WTC11 (cell line): Measurements from ENCODE around the gene OR8K5.

Experiments
- CTCF ChIP-seq: fragments of 200-600 bp; IDR thresholded peaks from 2 replicates; pipeline ENCODE4 v1.8.0; 2022; ENCODE audit warnings: antibody characterized with exemption
- ELF4 ChIP-seq: sonication (generic); formaldehyde crosslinking; IDR thresholded peaks from 2 replicates; pipeline ENCODE4 v1.8.1; 2022; ENCODE audit warnings: low read depth, mild to moderate bottlenecking, moderate library complexity, missing genetic modification reagents
- HMGXB4 ChIP-seq: sonication (generic); formaldehyde crosslinking; IDR thresholded peaks from 2 replicates; pipeline ENCODE4 v1.8.1; 2023; ENCODE audit warnings: mild to moderate bottlenecking, moderate library complexity, missing genetic modification reagents
- JUN ChIP-seq: sonication (generic); formaldehyde crosslinking; IDR thresholded peaks from 2 replicates; pipeline ENCODE4 v1.8.0; 2023; ENCODE audit warnings: mild to moderate bottlenecking, missing genetic modification reagents
- NFYB ChIP-seq: sonication (generic); formaldehyde crosslinking; conservative IDR thresholded peaks from 2 replicates; pipeline ENCODE4 v1.8.0; 2022; ENCODE audit warnings: low read depth, missing genetic modification reagents
- SMAD3 ChIP-seq: sonication (generic); formaldehyde crosslinking; IDR thresholded peaks from 2 replicates; pipeline ENCODE4 v1.8.0; 2022; ENCODE audit warnings: missing genetic modification reagents, mild to moderate bottlenecking, borderline replicate concordance
- STAT6 ChIP-seq: sonication (generic); formaldehyde crosslinking; conservative IDR thresholded peaks from 2 replicates; pipeline ENCODE4 v1.8.1; 2023; ENCODE audit warnings: mild to moderate bottlenecking, low read depth, missing genetic modification reagents, moderate library complexity
- TCF7 ChIP-seq: sonication (generic); formaldehyde crosslinking; IDR thresholded peaks from 2 replicates; pipeline ENCODE4 v1.8.0; 2022; ENCODE audit warnings: mild to moderate bottlenecking, low read depth, missing genetic modification reagents, moderate library complexity
- USF1 ChIP-seq: sonication (generic); formaldehyde crosslinking; IDR thresholded peaks from 2 replicates; pipeline ENCODE4 v1.8.0; 2022; ENCODE audit warnings: mild to moderate bottlenecking, missing genetic modification reagents
- USF2 ChIP-seq: sonication (generic); formaldehyde crosslinking; IDR thresholded peaks from 2 replicates; pipeline ENCODE4 v1.8.1; 2023; ENCODE audit warnings: mild to moderate bottlenecking, missing genetic modification reagents, moderate library complexity
- ZNF121 ChIP-seq: sonication (generic); formaldehyde crosslinking; IDR thresholded peaks from 2 replicates; pipeline ENCODE4 v1.8.0; 2023; ENCODE audit warnings: missing genetic modification reagents
- ZNF138 ChIP-seq: sonication (generic); formaldehyde crosslinking; conservative IDR thresholded peaks from 2 replicates; pipeline ENCODE4 v1.8.1; 2022; ENCODE audit warnings: mild to moderate bottlenecking, moderate library complexity, missing genetic modification reagents
- ZNF219 ChIP-seq: sonication (generic); formaldehyde crosslinking; IDR thresholded peaks from 2 replicates; pipeline ENCODE4 v1.8.0; 2023; ENCODE audit warnings: missing genetic modification reagents, mild to moderate bottlenecking, borderline replicate concordance
- ZNF396 ChIP-seq: fragments of 250-450 bp; sonication (Bioruptor Pico); IDR thresholded peaks from 2 replicates; pipeline ENCODE4 v1.8.0; 2021; ENCODE audit warnings: mild to moderate bottlenecking, moderate library complexity, borderline replicate concordance

- TF ChIP-seq CTCF (no peak), ZNF121 (no peak), HMGXB4 (CRISPR knock-in tag) (no peak), SMAD3 (CRISPR knock-in tag) (no peak), TCF7 (CRISPR knock-in tag) (no peak), USF2 (CRISPR knock-in tag) (no peak), ZNF138 (CRISPR knock-in tag) (no peak), STAT6 (CRISPR knock-in tag) (no peak), ZNF219 (CRISPR knock-in tag) (no peak), ZNF396 (no peak), NFYB (CRISPR knock-in tag) (no peak), JUN (CRISPR knock-in tag) (no peak), ELF4 (CRISPR knock-in tag) (no peak), USF1 (CRISPR knock-in tag) (no peak)
Observed at GRCh38 chr11:56196705-56197104, 36.6 kb upstream of the OR8K5 start.
